DND-41 (cell line): ENCODE results near the gene RXFP4.

Source experiments
- EZH2 ChIP-seq: IDR thresholded peaks from 3 replicates; pipeline ENCODE4 v1.6.1; 2012; ENCODE audit warnings: borderline replicate concordance, low read depth, mild to moderate bottlenecking, moderate library complexity, low read length, inconsistent platforms; ENCODE audit not compliant: severe bottlenecking
- TF ChIP-seq, protein P1 (sequence below): IDR thresholded peaks from 2 replicates; pipeline ENCODE4 v1.5.1; 2012; ENCODE audit warnings: borderline replicate concordance, low read length, moderate library complexity, mild to moderate bottlenecking; ENCODE audit not compliant: poor library complexity, severe bottlenecking; ENCODE audit errors: extremely low read depth

DNA sequence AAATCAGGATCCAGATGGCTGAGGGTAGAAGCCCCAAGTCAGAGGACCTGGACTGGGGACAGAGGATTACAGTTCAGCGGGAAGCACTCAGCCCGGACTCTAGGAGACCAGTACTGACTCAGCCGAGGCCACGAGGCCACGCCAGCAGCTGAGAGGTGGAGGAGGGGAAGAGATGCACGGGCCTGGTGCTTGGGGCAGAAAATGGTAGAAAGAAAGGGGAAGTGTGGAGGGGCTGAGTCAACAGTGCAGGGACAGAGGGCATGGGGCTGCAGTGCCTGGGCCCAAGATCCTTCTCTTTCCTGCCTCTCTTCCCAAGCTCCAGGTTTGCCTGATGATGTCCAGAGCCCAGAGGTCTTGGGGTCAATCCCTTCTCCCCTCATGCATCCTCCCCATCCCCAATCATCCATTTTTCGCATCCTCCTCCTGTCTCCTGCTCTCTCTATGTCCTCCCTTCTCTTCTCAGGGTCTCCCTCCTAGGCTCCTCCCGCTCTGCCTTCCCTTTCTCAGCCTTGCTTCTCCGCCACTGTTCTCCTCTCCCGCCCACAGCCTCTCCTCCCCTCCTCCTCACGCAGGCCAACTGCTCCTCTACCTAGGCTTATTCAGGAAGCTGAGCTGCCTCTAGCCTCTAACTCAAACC, 29.2 kb downstream of the RXFP4 start:
- TF ChIP-seq, protein P1, sequence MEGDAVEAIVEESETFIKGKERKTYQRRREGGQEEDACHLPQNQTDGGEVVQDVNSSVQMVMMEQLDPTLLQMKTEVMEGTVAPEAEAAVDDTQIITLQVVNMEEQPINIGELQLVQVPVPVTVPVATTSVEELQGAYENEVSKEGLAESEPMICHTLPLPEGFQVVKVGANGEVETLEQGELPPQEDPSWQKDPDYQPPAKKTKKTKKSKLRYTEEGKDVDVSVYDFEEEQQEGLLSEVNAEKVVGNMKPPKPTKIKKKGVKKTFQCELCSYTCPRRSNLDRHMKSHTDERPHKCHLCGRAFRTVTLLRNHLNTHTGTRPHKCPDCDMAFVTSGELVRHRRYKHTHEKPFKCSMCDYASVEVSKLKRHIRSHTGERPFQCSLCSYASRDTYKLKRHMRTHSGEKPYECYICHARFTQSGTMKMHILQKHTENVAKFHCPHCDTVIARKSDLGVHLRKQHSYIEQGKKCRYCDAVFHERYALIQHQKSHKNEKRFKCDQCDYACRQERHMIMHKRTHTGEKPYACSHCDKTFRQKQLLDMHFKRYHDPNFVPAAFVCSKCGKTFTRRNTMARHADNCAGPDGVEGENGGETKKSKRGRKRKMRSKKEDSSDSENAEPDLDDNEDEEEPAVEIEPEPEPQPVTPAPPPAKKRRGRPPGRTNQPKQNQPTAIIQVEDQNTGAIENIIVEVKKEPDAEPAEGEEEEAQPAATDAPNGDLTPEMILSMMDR: no peak
- no peak for TF ChIP-seq EZH2
